Gastrocnemius medialis (tissue), 4 donors: ENCODE measurements around the gene CTIF. TPM values are rescaled to one million over a fixed set of nuclear protein-coding genes. Genes with fewer than 3 reads are reported as not detected.

Experiments
- ATAC-seq, 2 donors: fragments of 150-250 bp; one replicate each; pipeline ENCODE4 v1.9.1; 2016
- DNase-seq, 2 donors: peaks; one replicate each; pipeline ENCODE4 v3.0.0-alpha.2; 2019
- H3K27ac ChIP-seq, 4 donors: fragments of 200-600 bp; sonication (generic); 1 replicate in 1 of 4; 2 replicates in 3 of 4; pipeline ENCODE4 v1.5.1; 2016 to 2018; ENCODE audit warnings: mild to moderate bottlenecking in 2 of 4, moderate library complexity in 1 of 4
- H3K27me3 ChIP-seq, 3 donors: fragments of 200-600 bp; sonication (generic) in 2 of 3; 1 replicate in 1 of 3; 2 replicates in 2 of 3; pipeline versions ENCODE4 v1.5.1 to v1.6.0; 2016 to 2019; ENCODE audit warnings: mild to moderate bottlenecking in 1 of 3, moderate library complexity in 1 of 3
- H3K36me3 ChIP-seq, 2 donors: fragments of 200-600 bp; sonication (generic) in 1 of 2; one replicate each; pipeline ENCODE4 v1.5.1; 2017 to 2018
- H3K4me1 ChIP-seq, 2 donors: fragments of 200-600 bp; sonication (generic) in 1 of 2; one replicate each; pipeline ENCODE4 v1.5.1; 2016 to 2017; ENCODE audit warnings: mild to moderate bottlenecking in 2 of 2
- H3K4me3 ChIP-seq, 4 donors: fragments of 200-600 bp; sonication (generic) in 3 of 4; 1 replicate in 1 of 4; 2 replicates in 3 of 4; pipeline ENCODE4 v1.5.1; 2016 to 2019; ENCODE audit warnings: mild to moderate bottlenecking in 2 of 4
- H3K9me3 ChIP-seq, 3 donors: fragments of 200-600 bp; sonication (generic) in 2 of 3; 1 replicate in 1 of 3; 2 replicates in 2 of 3; pipeline ENCODE4 v1.5.1; 2016 to 2019
- POLR2A ChIP-seq, 2 donors: fragments of 450-650 bp; IDR thresholded peaks; one replicate each; pipeline ENCODE4 v1.6.1; 2017; ENCODE audit warnings: antibody characterized with exemption in 2 of 2, mild to moderate bottlenecking in 2 of 2, moderate library complexity in 2 of 2
- in situ Hi-C, 4 donors: fragments of 200-750 bp; cut with MboI; loops; one replicate each; pipeline versions ENCODE4 v1.15.0 to v1.8.0; 2017; ENCODE audit warnings: low sequenced_read_pairs in 4 of 4
- intact Hi-C: fragments of 100-400 bp; cut with DNase I; formaldehyde crosslinking; loops from one replicate; pipeline ENCODE4 v1.15.1; 2023; ENCODE audit warnings: low total_unique reads
- total RNA-seq, 4 donors: library from RNA; depleted of rRNA; stranded (reverse); fragments of >200 nt; gene quantifications; one replicate each; pipeline versions ENCODE4 v1.1.0 to v1.2.3, GENCODE V29; 2016
- TF ChIP-seq, protein P1 (sequence below), 5 experiments: fragments of 450-650 bp in 3 of 5; fragments of 200-600 bp in 2 of 5; sonication (generic) in 2 of 5; IDR thresholded peaks in 4 of 5; conservative IDR thresholded peaks in 1 of 5; 1 replicate in 4 of 5; 2 replicates in 1 of 5; pipeline ENCODE4 v1.5.1; 2016 to 2019; ENCODE audit warnings: antibody characterized with exemption in 5 of 5, mild to moderate bottlenecking in 3 of 5, moderate library complexity in 3 of 5

The CTIF gene
- total RNA-seq, 4 donors from 2014 or later = 20.2 to 35.4 (median 23.1) TPM

DNA sequence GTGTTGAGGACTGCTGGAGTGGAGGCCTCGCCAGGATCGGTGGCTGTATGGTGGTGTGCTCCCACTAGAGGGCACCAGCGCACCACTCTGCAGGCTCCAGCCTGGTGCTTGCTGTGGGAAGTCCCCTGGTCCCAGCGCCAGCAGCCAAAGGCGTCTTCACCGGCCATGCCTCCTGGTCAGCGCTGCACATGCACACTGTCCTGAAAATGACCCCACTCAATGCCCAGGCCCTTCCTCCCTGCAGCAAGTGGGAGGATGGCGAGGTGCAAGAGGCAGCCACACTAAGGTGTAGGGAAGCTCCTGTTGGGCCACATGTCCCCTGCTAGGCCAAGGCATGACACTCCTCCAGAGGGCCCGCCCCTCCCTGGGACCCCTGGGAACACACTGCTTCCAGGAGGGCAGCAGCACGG lies 136.5 kb downstream of the CTIF start:
- peaks cover 18 to 28% of the 10 kb centered on the region in 2 donors for H3K4me1 ChIP-seq
- H3K4me3 ChIP-seq = no peak overlapping the region
- in situ Hi-C loops = loop anchor here in 3 of 4 donors (10.0 to 25.0 kb wide), 5 partner anchors 262 to 762 kb away; partner anchors contain the start of gene SMAD7 (in 1 of the 3)
- peak overlapping the region in 1 of 4 donors; percentile 1 for H3K27ac ChIP-seq
- no peaks in the 10 kb centered on the region for H3K27me3 ChIP-seq
- intact Hi-C loops = loop anchor here (1.0 to 10.0 kb wide), 7 partner anchors 107 to 772 kb away; partner anchors contain the start of gene SMAD7
- DNase-seq (peak; percentile 72 to 85), ATAC-seq (peak; percentile 76 to 81)
- no peak for TF ChIP-seq POLR2A (IDR thresholded peaks at IDR 0.05)
- TF ChIP-seq, protein P1, sequence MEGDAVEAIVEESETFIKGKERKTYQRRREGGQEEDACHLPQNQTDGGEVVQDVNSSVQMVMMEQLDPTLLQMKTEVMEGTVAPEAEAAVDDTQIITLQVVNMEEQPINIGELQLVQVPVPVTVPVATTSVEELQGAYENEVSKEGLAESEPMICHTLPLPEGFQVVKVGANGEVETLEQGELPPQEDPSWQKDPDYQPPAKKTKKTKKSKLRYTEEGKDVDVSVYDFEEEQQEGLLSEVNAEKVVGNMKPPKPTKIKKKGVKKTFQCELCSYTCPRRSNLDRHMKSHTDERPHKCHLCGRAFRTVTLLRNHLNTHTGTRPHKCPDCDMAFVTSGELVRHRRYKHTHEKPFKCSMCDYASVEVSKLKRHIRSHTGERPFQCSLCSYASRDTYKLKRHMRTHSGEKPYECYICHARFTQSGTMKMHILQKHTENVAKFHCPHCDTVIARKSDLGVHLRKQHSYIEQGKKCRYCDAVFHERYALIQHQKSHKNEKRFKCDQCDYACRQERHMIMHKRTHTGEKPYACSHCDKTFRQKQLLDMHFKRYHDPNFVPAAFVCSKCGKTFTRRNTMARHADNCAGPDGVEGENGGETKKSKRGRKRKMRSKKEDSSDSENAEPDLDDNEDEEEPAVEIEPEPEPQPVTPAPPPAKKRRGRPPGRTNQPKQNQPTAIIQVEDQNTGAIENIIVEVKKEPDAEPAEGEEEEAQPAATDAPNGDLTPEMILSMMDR (IDR thresholded peaks at IDR 0.05 in 4 of 5, conservative IDR thresholded peaks at IDR 0.05 in 1 of 5) = peak; percentile 92 to 97 (median 94)
- H3K36me3 ChIP-seq = peaks cover 0 to 12% of the 10 kb centered on the region in 2 donors
- H3K9me3 ChIP-seq = no peaks in the 10 kb centered on the region

DNA sequence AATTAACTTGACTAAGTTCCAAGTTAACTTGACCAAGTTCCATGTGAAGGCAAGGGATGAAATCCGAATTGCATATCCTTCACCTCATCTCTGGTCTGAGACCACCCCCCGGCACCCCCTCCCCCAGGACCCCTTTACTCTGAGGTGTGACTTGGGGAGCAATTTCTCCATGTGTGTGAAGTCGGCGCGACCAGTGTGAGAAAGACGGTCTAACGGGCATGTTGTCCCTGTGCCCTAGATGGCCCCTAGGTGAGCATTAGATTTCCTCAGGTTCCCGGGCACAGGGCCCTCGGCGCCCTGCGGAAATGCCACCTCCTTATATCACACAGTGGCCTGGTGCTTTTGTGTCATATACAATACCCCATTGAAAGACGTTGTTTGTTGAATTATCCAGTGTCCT lies 137.1 kb downstream of the CTIF start:
- DNase-seq (no peak), ATAC-seq (no peak)
- intact Hi-C loops = loop anchor here (1.0 to 10.0 kb wide), 7 partner anchors 106 to 771 kb away; partner anchors contain the start of gene SMAD7
- in situ Hi-C loops = loop anchor here in 3 of 4 donors (10.0 to 25.0 kb wide), 5 partner anchors 261 to 761 kb away; partner anchors contain the start of gene SMAD7 (in 1 of the 3)
- Histone ChIP-seq H3K27ac (peak overlapping the region in 1 of 4 donors; percentile 1), H3K9me3 (no peaks in the 10 kb centered on the region), H3K36me3 (peaks cover 0 to 7% of the 10 kb centered on the region in 2 donors), H3K4me1 (peaks cover 19 to 30% of the 10 kb centered on the region in 2 donors), H3K4me3 (no peak overlapping the region), H3K27me3 (no peaks in the 10 kb centered on the region)
- TF ChIP-seq, protein P1 (IDR thresholded peaks at IDR 0.05 in 4 of 5, conservative IDR thresholded peaks at IDR 0.05 in 1 of 5) = no peak
- no peak for TF ChIP-seq POLR2A (IDR thresholded peaks at IDR 0.05)

DNA sequence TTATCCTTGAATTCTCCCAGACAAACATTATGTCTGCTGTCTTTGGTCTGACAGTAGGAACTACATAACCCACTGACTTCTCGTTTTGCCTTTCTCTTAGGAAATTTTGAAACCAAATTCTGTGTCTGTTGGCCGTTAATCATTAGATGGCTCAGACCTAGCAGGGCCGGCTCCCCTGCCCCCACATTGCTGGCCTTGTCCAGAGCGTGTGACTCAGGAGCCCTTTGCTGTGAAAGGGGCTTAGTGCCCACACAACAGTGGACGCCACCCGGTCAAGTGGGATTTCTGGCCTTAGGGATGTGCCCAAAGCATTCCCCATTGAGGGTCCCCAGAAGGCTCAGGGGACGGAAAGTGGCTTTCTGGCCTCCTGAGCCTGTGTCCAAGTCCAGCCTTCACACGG lies 137.5 kb downstream of the CTIF start:
- Histone ChIP-seq H3K9me3 (no peaks in the 10 kb centered on the region), H3K4me3 (no peak overlapping the region), H3K4me1 (peaks cover 19 to 30% of the 10 kb centered on the region in 2 donors), H3K27me3 (no peaks in the 10 kb centered on the region), H3K36me3 (peaks cover 0 to 3% of the 10 kb centered on the region in 2 donors), H3K27ac (no peak overlapping the region)
- TF ChIP-seq, protein P1 (IDR thresholded peaks at IDR 0.05 in 4 of 5, conservative IDR thresholded peaks at IDR 0.05 in 1 of 5) = no peak
- no peak for TF ChIP-seq POLR2A (IDR thresholded peaks at IDR 0.05)
- no peak for DNase-seq
- no peak for ATAC-seq
- in situ Hi-C loops (loop anchor here in 3 of 4 donors (10.0 to 25.0 kb wide), 5 partner anchors 261 to 761 kb away; partner anchors contain the start of gene SMAD7 (in 1 of the 3)), intact Hi-C loops (loop anchor here (5.0 to 10.0 kb wide), 6 partner anchors 106 to 771 kb away; partner anchors contain the start of gene SMAD7)

DNA sequence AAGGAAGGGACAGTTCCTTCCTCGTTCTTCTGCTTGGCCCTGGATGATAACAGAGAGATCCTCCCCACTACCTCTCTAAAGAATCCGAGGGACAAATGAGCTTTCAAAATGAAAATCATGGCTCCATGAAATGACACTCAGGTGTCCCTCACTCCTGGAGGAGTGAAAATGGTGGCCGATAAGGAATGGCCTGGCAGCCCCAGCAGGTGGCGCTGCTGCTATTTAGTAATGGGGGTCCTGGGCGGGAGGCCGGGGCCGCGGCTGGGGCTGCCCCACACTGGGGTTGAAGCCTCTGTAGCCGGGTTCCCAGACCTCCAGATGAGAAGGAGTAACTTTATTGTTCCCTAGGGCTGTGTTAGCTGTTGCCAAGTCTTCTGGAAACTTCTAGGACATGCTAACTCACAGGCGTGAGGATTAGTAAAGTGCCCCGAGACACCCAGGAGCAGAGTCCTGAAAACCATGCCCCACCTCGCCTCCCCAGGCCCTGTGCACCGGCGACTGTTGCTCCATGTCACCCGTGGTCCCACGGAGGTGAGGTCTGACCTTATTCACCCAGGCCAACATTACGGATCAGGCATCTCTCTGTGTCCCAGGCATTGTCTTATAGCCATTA lies 138.0 kb downstream of the CTIF start:
- H3K4me3 ChIP-seq = no peak overlapping the region

More for the DNA sequence above, 138.0 kb downstream of the CTIF start:
- no peaks in the 10 kb centered on the region for H3K36me3 ChIP-seq
- H3K4me1 ChIP-seq = peaks cover 19 to 30% of the 10 kb centered on the region in 2 donors
- TF ChIP-seq POLR2A (IDR thresholded peaks at IDR 0.05) = no peak
- TF ChIP-seq, protein P1 (IDR thresholded peaks at IDR 0.05 in 4 of 5, conservative IDR thresholded peaks at IDR 0.05 in 1 of 5) = peak; percentile 76 to 91 (median 87)
- DNase-seq (peak; percentile 35 to 72), ATAC-seq (peak; percentile 50 to 62)
- intact Hi-C loops (loop anchor here (5.0 to 10.0 kb wide), 6 partner anchors 105 to 770 kb away; partner anchors contain the start of gene SMAD7), in situ Hi-C loops (loop anchor here in 3 of 4 donors (10.0 to 25.0 kb wide), 5 partner anchors 260 to 760 kb away; partner anchors contain the start of gene SMAD7 (in 1 of the 3))
- H3K9me3 ChIP-seq = no peaks in the 10 kb centered on the region
- H3K27me3 ChIP-seq = no peaks in the 10 kb centered on the region
- H3K27ac ChIP-seq = peak overlapping the region in 2 of 4 donors; percentile 9 to 19
